HG02759 (cell line): ENCODE data around the gene TTC29.
"Not testable (repeated sequence)": the region's sequence is repeated elsewhere in the genome, so short reads cannot be mapped to it uniquely, and the experiment has no call there.

Source experiments
- ATAC-seq: cut with Tn5 transposase; IDR thresholded peaks from one replicate; pipeline ENCODE4 v1.9.1; 2021; ENCODE audit warnings: mild to moderate bottlenecking, moderate library complexity; ENCODE audit not compliant: unreplicated experiment

The TTC29 gene

GRCh38 chr4:146883070-146883469, 62.6 kb downstream of the TTC29 start:
- ATAC-seq, result no peak

DNA sequence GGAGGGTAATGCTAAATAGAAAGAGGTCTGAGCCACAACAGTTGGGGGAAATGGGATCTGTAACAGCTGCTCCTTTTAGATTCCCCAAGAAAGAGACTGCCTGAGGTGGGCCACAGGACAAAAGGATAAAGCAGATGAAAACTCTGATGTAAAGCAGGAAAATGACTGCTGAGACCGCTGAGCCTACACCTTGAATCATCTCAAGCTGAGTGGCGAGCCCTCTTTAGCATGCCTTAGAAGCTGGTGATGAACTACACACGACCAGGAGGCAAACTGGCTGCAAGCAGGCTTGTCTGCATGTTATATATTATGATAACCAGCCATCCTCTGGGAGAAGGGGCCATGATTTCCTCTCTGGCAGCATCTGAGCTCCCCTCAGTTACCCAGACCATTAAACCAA, 88.4 kb downstream of the TTC29 start:
- ATAC-seq, result no peak

GRCh38 chr4:146855761-146856160, 89.9 kb downstream of the TTC29 start:
- ATAC-seq, result no peak

DNA sequence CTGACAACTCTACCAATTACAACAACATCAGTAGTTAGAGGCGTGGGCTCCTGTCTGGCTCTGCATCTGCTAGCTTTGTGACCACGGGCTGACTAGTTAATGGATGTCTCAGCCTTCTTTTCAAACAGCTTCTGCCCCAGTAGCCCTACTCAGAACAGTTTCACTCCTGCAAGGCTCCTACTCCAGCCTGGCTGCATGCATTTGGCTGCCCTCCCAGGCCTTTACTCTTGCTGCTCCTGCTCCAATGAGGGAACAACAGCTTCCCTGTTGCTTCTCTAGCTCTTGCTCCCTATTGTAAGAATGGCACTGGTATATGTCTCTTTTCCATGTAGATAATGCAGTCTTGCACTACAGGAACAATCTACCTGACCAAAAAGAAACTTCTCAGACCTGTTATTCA, 93.3 kb downstream of the TTC29 start:
- ATAC-seq, result no peak

- ATAC-seq, result no peak
These were observed 98.3 kb downstream of the TTC29 start for GRCh38 chr4:146847345-146847744.

GRCh38 chr4:146846882-146847281, 98.8 kb downstream of the TTC29 start:
- ATAC-seq, result no peak

GRCh38 chr4:146844761-146845160, 100.9 kb downstream of the TTC29 start:
- no peak for ATAC-seq

GRCh38 chr4:146842876-146843275, 102.8 kb downstream of the TTC29 start:
- no peak for ATAC-seq

DNA sequence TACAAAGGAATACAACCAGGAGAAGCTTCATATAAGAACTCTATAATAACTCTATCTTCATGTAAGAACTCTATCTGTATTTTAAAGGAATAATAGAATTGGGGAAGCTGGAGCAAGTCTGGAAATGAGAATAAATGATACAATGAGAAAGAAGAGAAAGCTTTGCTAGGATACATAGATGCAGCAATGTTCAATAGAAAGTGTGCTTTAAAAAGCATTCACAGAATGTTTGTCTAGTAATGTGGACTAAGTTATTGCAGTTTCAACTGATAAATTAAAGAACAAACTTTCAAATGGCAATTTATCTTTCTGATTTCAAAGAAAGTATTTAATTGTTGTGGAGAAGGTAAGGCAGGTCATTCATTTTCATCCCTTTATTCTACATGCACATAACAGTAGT, 104.9 kb downstream of the TTC29 start:
- no peak for ATAC-seq

GRCh38 chr4:146835096-146835495, 110.6 kb downstream of the TTC29 start:
- no peak for ATAC-seq

- no peak for ATAC-seq
These were observed 111.2 kb downstream of the TTC29 start for GRCh38 chr4:146834263-146835034.

- ATAC-seq, result no peak
These were observed 112.1 kb downstream of the TTC29 start for GRCh38 chr4:146833530-146833929.

DNA sequence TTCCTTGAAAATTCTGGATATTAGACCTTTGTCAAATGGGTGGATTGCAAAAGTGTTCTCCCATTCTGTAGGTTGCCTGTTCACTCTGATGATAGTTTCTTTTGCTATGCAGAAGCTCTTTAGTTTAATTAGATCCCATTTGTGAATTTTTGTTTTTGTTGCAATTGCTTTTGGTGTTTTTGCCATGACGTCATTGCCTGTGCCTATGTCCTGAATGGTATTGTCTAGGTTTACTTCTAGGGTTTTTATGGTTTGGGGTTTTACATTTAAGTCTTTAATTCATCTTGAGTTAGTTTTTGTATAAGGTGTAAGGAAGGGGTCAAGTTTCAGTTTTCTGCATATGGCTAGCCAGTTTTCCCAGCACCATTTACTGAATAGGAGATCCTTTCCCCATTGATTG, 122.7 kb downstream of the TTC29 start:
- not testable (repeated sequence) for ATAC-seq

DNA sequence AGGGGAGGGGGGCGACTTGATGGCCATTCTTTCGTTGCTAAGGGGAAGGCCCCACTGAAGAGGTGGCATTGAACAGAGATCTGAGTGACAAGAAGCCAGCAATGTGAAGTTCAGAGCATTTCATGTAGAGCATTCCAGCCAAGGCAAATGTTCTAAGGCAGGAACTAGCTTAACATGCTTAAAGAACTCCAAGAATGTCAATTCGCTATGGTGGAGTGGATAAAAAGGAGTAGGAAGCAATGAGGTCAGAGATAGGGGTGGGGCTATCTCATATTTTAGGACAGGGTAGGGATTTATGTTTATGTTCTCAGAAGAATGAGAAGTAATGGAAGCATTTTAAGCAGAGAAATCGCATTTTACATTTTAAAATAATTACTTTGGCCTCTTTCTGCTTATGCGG, 130.9 kb downstream of the TTC29 start:
- ATAC-seq, result no peak

GRCh38 chr4:146795711-146796110, 150.0 kb downstream of the TTC29 start:
- no peak for ATAC-seq

GRCh38 chr4:146793727-146794126, 151.9 kb downstream of the TTC29 start:
- no peak for ATAC-seq

- ATAC-seq, result no peak
These were observed 154.2 kb downstream of the TTC29 start for GRCh38 chr4:146791439-146791838.

GRCh38 chr4:146790515-146790914, 155.1 kb downstream of the TTC29 start:
- no peak for ATAC-seq

GRCh38 chr4:146787731-146788130, 157.9 kb downstream of the TTC29 start:
- no peak for ATAC-seq

DNA sequence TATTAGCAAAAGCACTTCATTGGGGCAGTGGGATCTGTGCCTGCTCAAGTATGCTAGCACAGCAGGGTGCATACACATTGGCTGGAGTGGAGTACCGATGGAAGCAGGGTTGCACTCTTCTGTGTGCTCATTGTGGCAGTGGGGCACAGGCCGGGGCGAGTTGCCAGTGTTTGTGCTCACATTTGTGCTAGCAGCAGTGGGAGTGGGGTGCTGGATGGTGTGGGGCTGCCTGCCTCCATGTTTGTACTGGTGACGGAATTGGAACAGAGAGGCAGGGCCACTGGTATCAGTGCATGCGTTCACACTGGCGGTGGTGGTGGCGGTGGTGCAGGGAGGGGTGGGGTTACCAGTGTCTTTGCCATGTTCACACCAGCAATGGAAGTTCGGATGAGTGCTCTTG, 169.0 kb downstream of the TTC29 start:
- ATAC-seq, result no peak

- no peak for ATAC-seq
These were observed 182.1 kb downstream of the TTC29 start for GRCh38 chr4:146763560-146763959.

DNA sequence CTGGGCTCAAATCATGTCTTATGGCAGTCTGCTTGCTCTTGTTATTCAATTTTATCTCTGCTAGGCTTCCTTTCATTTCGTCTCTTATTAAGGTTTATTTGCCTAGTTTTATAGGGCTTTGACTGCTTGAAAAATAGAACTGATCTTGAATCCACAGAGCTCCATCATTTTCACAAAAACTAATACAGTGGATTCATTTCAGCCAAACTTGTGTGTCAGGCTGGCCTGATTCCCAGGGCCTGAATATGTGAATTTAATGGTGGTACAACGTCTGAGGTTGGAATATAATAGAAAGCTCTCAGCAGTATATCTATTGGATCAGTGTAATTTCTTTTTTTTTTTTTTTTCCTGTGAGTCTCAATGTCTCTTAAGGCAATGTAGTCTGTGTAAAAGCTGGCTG, 183.6 kb downstream of the TTC29 start:
- no peak for ATAC-seq

- ATAC-seq, result no peak
These were observed 203.2 kb downstream of the TTC29 start for GRCh38 chr4:146742416-146742815.
